HepG2 (cell line): Measurements from ENCODE around the gene MYO7A. TPM values are rescaled to one million over a fixed set of nuclear protein-coding genes. Genes with fewer than 3 reads are reported as not detected.

Source experiments
- ATAC-seq: fragments of 200-7000 bp; cut with Tn5 transposase; 3 replicates; pipeline ENCODE4 v1.9.1; 2020; ENCODE audit warnings: mild to moderate bottlenecking, moderate library complexity
- BruUV-seq: library from RNA; stranded (reverse); fragments of 400-500 nt; replicated peaks from 2 replicates; lab custom pipeline; 2021; lab: Mats Ljungman, UMichigan
- CTCF ChIA-PET: fragments of 300-600 bp; formaldehyde crosslinking; extraction: SDS; loops from one replicate; lab custom pipeline; 2021; ENCODE audit warnings: low total read pairs, inconsistent platforms, low intra/inter-chr PET ratio; lab: Yijun Ruan, JAX
- POLR2A ChIA-PET: fragments of 350-600 bp; sonication (Branson Sonifier 250); formaldehyde crosslinking; loops from one replicate; lab custom pipeline; 2020; ENCODE audit warnings: antibody characterized with exemption, inconsistent platforms; lab: Yijun Ruan, JAX
- DNase-seq: peaks from one replicate; pipeline ENCODE4 v3.0.0-alpha.2; 2015; ENCODE audit warnings: low spot score
- FAIRE-seq: peaks from 3 replicates; lab custom pipeline; 2011; peaks lifted over from hg19 to GRCh38; lab: Jason Lieb, UNC
- H2AFZ ChIP-seq: one replicate; pipeline ENCODE4 v1.6.1; 2011; ENCODE audit warnings: low read length, inconsistent platforms
- H3K27ac ChIP-seq: fragments of 300-600 bp; 3 replicates; pipeline ENCODE4 v1.8.0; 2011; ENCODE audit warnings: mixed run types, mild to moderate bottlenecking, mixed read lengths, low read length, inconsistent platforms; ENCODE audit not compliant: insufficient read depth; ENCODE audit errors: extremely low read length
- H3K27me3 ChIP-seq, 2 experiments: fragments of 200-600 bp in 1 of 2; 2 replicates in 1 of 2; 3 replicates in 1 of 2; pipeline versions ENCODE4 v1.6.0 to v1.8.0; 2011; ENCODE audit warnings: low read length in 2 of 2, mild to moderate bottlenecking in 2 of 2, moderate library complexity in 2 of 2, inconsistent platforms in 1 of 2; ENCODE audit not compliant: insufficient read depth in 2 of 2, control insufficient read depth in 1 of 2
- H3K36me3 ChIP-seq, 2 experiments: fragments of 200-600 bp in 1 of 2; replicated peaks in 1 of 2; 2 replicates in 1 of 2; 3 replicates in 1 of 2; pipeline versions ENCODE4 v1.5.1 to v1.8.0; 2011; ENCODE audit warnings: low read length in 2 of 2, inconsistent platforms in 1 of 2; ENCODE audit not compliant: insufficient read depth in 2 of 2, control insufficient read depth in 1 of 2
- H3K4me1 ChIP-seq: 2 replicates; pipeline ENCODE4 v1.5.1; 2012; ENCODE audit warnings: low read length, inconsistent platforms; ENCODE audit not compliant: insufficient read depth
- H3K4me2 ChIP-seq: 2 replicates; pipeline ENCODE4 v1.6.0; 2011; ENCODE audit warnings: low read depth, low read length, inconsistent platforms
- H3K4me3 ChIP-seq, 3 experiments: fragments of 200-600 bp in 1 of 3; sonication (generic), shearing (Covaris generic) in 1 of 3; replicated peaks in 1 of 3; 2 replicates each; pipeline ENCODE4 v1.5.1; 2011 to 2016; ENCODE audit warnings: low read length in 3 of 3, inconsistent platforms in 2 of 3, low read depth in 2 of 3, mild to moderate bottlenecking in 2 of 3, control low read depth in 1 of 3, mixed read lengths in 1 of 3; ENCODE audit not compliant: insufficient read depth in 1 of 3
- H3K79me2 ChIP-seq: one replicate; pipeline ENCODE4 v1.6.1; 2011; ENCODE audit warnings: low read length, inconsistent platforms; ENCODE audit not compliant: insufficient read depth
- H3K9ac ChIP-seq: 2 replicates; pipeline ENCODE4 v1.6.0; 2011; ENCODE audit warnings: mild to moderate bottlenecking, low read depth, low read length, inconsistent platforms; ENCODE audit not compliant: insufficient read depth
- H3K9me3 ChIP-seq: 2 replicates; pipeline ENCODE4 v1.5.1; 2012; ENCODE audit warnings: mild to moderate bottlenecking, low read length
- H4K20me1 ChIP-seq: 2 replicates; pipeline ENCODE4 v1.6.0; 2011; ENCODE audit warnings: inconsistent platforms, mild to moderate bottlenecking, low read length, moderate library complexity; ENCODE audit not compliant: insufficient read depth
- ETV5 ChIP-seq: IDR thresholded peaks from 2 replicates; pipeline ENCODE4 v1.6.1; 2018; ENCODE audit warnings: missing biosample characterization, missing genetic modification reagents, inconsistent platforms, borderline replicate concordance
- HIVEP1 ChIP-seq: sonication (generic); formaldehyde crosslinking; IDR thresholded peaks from 2 replicates; pipeline ENCODE4 v1.4.0; 2020; ENCODE audit warnings: mild to moderate bottlenecking, missing genetic modification reagents
- JDP2 ChIP-seq: sonication (generic); formaldehyde crosslinking; IDR thresholded peaks from 2 replicates; pipeline ENCODE4 v1.8.1; 2022; ENCODE audit warnings: missing genetic modification reagents, borderline replicate concordance
- PTBP1 ChIP-seq: fragments of 200-400 bp; formaldehyde crosslinking; IDR thresholded peaks from 2 replicates; pipeline ENCODE4 v1.6.1; 2018; ENCODE audit warnings: low read length, low read depth; ENCODE audit not compliant: poor library complexity, severe bottlenecking
- SNAPC2 ChIP-seq: sonication (generic); formaldehyde crosslinking; IDR thresholded peaks from 2 replicates; pipeline ENCODE4 v1.8.1; 2022; ENCODE audit warnings: mild to moderate bottlenecking, missing genetic modification reagents
- SP140L ChIP-seq: sonication (generic); formaldehyde crosslinking; IDR thresholded peaks from 2 replicates; pipeline ENCODE4 v1.4.0; 2020; ENCODE audit warnings: missing genetic modification reagents, borderline replicate concordance
- ZBTB1 ChIP-seq: sonication (generic); formaldehyde crosslinking; IDR thresholded peaks from 2 replicates; pipeline ENCODE4 v1.4.0; 2020; ENCODE audit warnings: missing genetic modification reagents, borderline replicate concordance
- ZFP62 ChIP-seq: sonication (generic); formaldehyde crosslinking; IDR thresholded peaks from 2 replicates; pipeline ENCODE4 v1.4.0; 2020; ENCODE audit warnings: missing genetic modification reagents
- ZNF253 ChIP-seq: sonication (generic); formaldehyde crosslinking; IDR thresholded peaks from 2 replicates; pipeline ENCODE4 v1.8.0; 2022; ENCODE audit warnings: mild to moderate bottlenecking, missing genetic modification reagents, borderline replicate concordance
- ZNF558 ChIP-seq: sonication (generic); formaldehyde crosslinking; IDR thresholded peaks from 2 replicates; pipeline ENCODE4 v1.9.0; 2022; ENCODE audit warnings: mild to moderate bottlenecking, missing genetic modification reagents, borderline replicate concordance
- ZNF850 ChIP-seq: sonication (generic); formaldehyde crosslinking; conservative IDR thresholded peaks from 2 replicates; pipeline ENCODE4 v1.9.0; 2021; ENCODE audit warnings: mild to moderate bottlenecking, missing genetic modification reagents
- WGBS: methylation state at CpG from one replicate; pipeline ENCODE4 v1.1.6; 2017; ENCODE audit warnings: low lambda C conversion rate; 5-methylcytosine and 5-hydroxymethylcytosine counted together
- in situ Hi-C: cut with HindIII; loops from 2 replicates; pipeline ENCODE4 v1.10.0; 2017; ENCODE audit warnings: low pct_unique_long_range_greater_than_20kb; ENCODE audit not compliant: extremely low pct_ligation_motif_present
- intact Hi-C: fragments of 100-400 bp; cut with micrococcal nuclease; formaldehyde crosslinking; loops from one replicate; pipeline ENCODE4 v1.10.0; 2022; ENCODE audit not compliant: unreplicated experiment
- polyA plus RNA-seq, 8 experiments: library from polyadenylated mRNA; depleted of rRNA in 3 of 8; stranded (reverse) in 7 of 8; unstranded in 1 of 8; fragments of >200 nt; fragmentation: Illumina TruSeq in 4 of 8; extraction: Trizol in 4 of 8; gene quantifications; 2 replicates each; pipeline versions ENCODE4 v1.2.1 to v1.2.3, GENCODE V29; 2011 to 2016; ENCODE audit warnings: low read depth in 4 of 8, missing spikeins in 1 of 8, mixed read lengths in 1 of 8; ENCODE audit not compliant: insufficient read depth in 1 of 8
- total RNA-seq, 5 experiments: library from RNA; depleted of rRNA; stranded (reverse); fragments of >200 nt; fragmentation: Illumina TruSeq; extraction: Trizol; gene quantifications; 2 replicates each; pipeline ENCODE4 v1.2.3, GENCODE V29; 2016; ENCODE audit warnings: low read depth in 1 of 5

Gene MYO7A
- total and polyA plus RNA-seq, 2 of the 13 experiments (the other 11 are each of a cell fraction or from before 2014, with no cell fraction given): 7.5 to 10.0 TPM

DNA sequence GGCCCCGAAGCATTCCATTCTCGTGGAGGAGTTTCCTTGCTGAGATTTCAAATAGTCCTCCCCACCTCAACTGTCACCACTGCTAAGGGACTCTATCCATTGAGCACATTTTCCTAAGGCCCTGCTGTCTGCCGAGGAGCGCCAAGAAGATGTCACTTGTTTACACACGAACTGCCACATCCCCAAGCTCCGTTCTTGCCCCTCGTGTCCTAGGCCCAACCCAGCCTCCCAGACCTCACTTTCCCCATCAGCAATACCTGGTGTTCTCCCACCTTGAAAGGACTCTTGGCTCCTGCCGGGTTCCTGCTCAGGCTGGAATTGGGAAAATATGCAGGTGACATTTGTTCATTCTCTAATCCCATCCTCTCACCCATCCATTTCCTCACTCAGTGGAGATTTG is 4.0 kb upstream of the MYO7A start:
- intact Hi-C loops: no loop called here
- CTCF ChIA-PET: no interaction called here
- peaks cover 25% of the 10 kb centered on the region for H3K4me1 ChIP-seq
- H4K20me1 ChIP-seq: no peaks in the 10 kb centered on the region
- no peak overlapping the region for H3K27ac ChIP-seq
- DNase-seq (no peak), FAIRE-seq (no peak), ATAC-seq (no peak)
- BruUV-seq: no TSS peak
- in situ Hi-C loops: no loop called here
- no peaks in the 10 kb centered on the region for H3K36me3 ChIP-seq
- peaks cover 1 to 13% of the 10 kb centered on the region in 2 experiments; a peak in 2 of 5 replicates for H3K27me3 ChIP-seq
- no peak overlapping the region for H3K4me3 ChIP-seq
- H3K4me2 ChIP-seq: no peak overlapping the region
- H3K9me3 ChIP-seq: no peaks in the 10 kb centered on the region
- no peak overlapping the region for H2AFZ ChIP-seq
- TF ChIP-seq SP140L (CRISPR knock-in tag): no peak
- no peak for TF ChIP-seq ZBTB1 (CRISPR knock-in tag)
- TF ChIP-seq SNAPC2: no peak
- no peak for TF ChIP-seq ZNF850 (CRISPR knock-in tag)
- no peak for TF ChIP-seq ZNF253 (CRISPR knock-in tag)
- no peak for TF ChIP-seq ZFP62 (CRISPR knock-in tag)
- TF ChIP-seq HIVEP1 (CRISPR knock-in tag): no peak
- no peak for TF ChIP-seq JDP2 (CRISPR knock-in tag)
- TF ChIP-seq ETV5 (CRISPR knock-in tag): no peak
- TF ChIP-seq PTBP1: no peak
- TF ChIP-seq ZNF558 (CRISPR knock-in tag): no peak
- POLR2A ChIA-PET: no interaction called here
- 62% methylated on average over 8 of the region's 8 CpGs for WGBS
- H3K9ac ChIP-seq: no peak overlapping the region
- H3K79me2 ChIP-seq: no peaks in the 10 kb centered on the region
